ENCODE measurements around the gene PYCR2.

- TF ChIP-seq CTCF (IDR thresholded peaks at IDR 0.05) (no peak), ZFX (IDR thresholded peaks at IDR 0.05; ENCODE audit: borderline replicate concordance) (no peak)
Measured at GRCh38 chr1:225888289-225888897, 35.7 kb downstream of the PYCR2 start.
